GM18520 (cell line): ENCODE measurements around the gene TRIO.

Experiments used
- ATAC-seq: cut with Tn5 transposase; IDR thresholded peaks from one replicate; pipeline ENCODE4 v1.9.1; 2021; ENCODE audit not compliant: unreplicated experiment

TRIO gene

GRCh38 chr5:14492331-14492964 is 349.3 kb downstream of the TRIO start:
- no peak for ATAC-seq

DNA sequence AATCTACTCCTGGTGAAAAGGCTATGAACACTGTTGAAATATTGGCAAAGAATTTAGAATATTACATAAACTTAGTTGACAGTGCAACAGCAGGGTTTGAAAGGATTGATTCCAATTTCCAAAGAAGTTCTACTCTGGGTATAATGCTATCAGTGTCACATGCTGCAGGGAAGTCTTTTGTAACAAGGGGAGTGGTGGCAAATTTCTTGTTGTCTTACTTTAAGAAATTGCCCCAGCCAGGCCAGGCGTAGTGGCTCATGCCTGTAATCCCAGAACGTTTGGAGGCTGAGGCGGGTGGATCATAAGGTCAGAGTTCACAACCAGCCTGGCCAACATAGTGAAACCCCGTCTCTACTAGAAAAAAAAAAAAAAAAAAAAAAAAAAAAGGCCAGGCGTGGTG is 352.2 kb downstream of the TRIO start:
- no peak for ATAC-seq

DNA sequence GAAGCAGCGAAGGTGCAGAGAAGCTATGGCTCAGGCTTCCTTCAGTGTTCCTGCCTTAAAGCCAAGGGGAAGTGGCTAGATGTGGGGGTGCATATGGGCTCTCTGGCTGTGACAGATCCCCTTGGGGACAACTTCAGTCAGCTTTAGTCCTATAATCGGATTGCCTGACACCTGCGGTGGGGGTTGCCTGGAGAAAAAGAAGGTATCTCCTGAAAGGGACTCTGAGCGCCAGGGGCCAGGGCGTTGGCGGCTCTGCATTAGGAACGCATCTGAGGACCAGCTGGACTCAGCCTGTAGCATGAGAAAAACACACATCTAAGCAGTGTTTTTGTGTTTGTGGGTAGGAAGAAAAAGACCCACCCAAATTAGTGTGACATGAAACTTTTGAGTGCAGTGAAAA is 354.2 kb downstream of the TRIO start:
- ATAC-seq: no peak

DNA sequence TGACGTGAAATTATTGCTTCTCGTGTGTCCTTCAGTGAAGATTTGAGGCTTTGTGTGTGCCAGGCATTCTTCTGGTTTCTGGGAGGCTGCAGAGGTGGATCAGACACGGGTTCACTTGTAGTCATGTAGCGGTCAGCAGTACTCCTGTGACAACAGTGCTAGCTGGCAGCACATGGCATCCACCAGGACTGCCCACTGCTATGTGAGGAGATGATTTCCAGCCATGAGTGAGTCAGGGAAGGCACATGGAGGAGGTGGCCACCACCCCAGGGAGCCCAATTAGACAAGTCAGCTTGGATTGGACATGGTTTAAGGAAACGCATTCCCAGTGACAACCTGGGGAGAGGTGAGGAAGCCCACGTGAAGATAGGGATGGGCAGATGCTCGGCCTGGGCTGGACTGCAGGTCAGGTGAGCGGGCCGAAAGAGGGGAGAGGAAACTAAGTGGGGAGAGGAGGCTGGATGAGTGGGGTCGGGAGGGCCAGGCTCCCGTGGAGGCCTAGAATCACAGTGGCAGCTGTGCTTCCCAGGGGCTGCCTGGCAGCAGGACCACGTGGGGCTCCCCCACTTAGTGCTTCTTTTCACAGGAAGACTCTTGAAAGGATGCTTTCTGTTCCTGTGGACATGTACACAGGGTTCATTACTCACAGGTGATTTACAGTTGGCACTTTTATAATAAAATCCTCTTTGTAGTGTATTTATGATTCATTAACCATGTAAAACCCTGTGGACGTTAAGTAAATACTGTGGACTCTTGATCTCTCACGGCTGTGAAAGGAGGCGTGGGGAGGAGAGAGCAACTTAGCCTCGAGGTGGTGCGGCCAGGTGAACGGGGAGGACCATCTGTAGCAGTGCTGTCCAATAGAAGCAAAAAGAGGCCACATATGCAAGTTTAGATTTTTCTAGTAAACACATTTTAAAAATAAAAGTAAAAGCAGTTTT is 358.5 kb downstream of the TRIO start:
- ATAC-seq: no peak

DNA sequence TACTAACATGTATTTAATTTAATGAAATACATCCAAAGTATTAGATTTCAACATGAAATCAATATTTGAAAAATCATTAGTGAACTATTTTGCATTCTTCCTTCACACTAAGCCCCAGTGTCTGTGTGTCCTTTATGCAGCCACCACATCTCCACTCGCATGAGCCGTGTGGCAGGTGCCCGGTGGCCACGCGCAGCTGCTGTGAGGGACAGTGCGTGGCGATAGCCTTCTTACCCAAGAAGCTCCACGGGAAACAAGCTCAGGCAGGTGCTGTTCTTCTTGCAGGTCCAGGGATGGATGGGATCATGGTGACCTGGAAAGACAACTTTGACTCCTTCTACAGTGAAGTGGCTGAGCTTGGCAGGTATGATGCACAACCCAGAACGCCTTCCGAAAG is 359.1 kb downstream of the TRIO start:
- no peak for ATAC-seq

DNA sequence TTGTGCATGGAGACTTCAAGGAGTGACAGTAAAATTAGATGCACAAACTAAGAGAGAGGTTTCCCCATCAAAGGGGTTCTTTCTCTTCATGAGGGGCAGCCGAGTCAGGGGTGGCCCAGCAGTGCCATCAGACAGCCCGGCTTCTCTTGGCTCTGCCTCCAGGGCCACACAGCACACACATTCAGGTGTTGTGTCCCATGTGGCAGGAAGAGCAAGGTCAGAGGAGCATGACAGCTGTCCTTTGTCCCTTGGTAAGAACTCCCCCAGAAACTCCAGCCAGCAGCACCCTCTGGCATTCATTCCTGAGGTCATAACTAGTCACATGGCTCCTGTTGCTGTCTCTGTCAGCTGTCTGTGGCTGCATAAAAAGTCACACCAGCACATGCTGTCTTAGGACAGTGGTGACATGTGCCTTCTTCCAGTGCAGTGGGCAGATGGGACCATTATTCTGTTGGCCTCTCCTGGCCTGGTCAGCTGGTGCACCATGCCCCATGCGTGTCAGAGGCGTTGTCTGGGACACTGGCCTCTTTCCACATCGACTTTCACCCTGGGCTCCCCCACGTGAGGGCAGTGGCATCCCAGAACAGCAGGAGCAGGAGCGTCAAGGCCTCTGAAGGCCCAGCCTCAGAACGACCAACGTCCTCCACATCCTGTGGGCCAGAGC is 360.0 kb downstream of the TRIO start:
- ATAC-seq: no peak

DNA sequence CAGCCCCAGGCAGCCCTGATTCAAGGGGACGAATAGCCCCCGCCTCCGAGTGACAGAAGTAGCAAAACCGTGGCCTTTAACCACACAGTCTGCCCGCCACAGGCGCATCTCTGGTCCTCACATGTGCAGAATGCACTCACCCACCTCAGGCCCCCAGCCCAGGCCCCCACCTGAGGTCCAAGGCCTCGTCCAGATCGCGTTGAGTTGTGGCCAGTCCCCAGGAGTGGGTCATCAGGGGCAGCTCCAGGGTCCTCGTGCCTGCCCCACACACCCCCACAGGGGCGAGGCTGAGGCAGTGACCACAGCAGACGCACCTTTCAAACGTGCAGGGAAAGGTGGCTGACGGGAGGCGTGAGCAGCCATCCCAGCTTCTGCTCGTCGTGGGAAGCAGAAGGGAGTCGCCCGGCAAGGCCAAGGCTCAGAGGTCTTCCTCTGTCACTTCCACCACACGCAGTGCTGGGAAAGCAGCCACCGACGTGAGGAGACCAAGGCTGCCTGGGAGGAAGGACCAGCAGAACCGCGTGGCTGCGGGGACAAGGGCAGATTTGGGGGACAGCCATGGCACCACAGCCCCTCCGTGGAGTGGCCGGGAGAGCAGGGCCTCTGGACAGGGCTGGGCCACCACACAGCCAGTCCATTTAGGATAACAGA is 360.7 kb downstream of the TRIO start:
- no peak for ATAC-seq

GRCh38 chr5:14504332-14504727 is 361.2 kb downstream of the TRIO start:
- ATAC-seq: no peak

DNA sequence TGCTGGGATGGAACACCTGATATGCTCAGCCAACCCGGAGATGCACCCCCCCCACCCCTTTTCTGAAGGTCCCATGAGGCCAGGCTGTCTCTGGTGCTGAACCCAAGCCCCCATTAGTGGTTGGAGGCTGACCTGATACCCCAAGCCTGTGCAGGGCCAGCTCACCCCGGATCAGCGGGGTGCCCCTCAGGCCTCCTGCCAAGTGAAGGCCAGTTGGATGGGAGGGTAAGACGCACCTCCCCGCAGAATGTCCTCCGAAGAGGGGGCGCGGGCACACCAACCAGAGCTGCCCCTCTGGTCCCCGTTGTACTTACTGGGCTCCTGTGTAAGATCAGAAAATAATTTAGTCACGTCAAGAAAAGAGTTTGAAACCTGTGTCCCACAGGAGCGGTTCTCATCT is 361.7 kb downstream of the TRIO start:
- ATAC-seq: no peak

DNA sequence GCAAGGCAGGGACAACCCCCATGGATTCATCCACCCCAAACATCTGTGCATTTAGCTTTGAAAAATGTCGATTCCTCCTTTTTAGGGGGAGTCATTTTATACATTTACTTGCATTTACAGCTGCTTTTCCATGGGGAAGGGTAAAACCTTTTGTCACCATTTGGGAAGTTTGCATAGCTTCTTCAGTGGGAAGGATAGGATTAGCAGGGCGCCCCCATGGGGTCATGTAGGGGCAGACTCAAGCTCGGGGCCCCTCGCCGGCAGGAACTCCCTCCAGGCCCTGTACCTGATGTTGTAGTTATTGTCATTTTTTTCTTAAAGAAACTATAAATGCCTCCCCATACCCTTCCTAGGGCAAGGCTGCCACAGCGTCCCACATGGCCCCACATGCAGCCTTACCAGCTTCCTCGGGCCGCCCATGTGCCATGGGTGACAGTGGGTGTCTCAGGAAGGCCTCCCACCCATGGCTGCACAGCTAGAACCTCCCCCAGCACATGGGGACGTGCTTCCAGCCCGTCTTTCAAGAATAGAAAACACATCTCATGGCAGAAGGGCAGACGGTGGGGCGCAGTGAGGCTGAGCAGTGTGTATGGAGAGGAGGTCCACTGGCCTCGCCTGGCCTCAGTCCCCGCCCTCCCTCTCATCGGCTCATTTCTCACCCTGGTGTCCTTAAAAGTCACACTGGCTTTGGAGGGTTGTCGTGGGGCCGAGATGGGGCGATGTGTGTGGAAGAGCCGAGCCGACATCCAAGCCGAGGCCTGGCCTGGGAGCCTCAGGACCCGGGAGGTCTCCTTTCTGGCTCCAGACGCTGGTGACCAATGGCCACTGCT is 362.4 kb downstream of the TRIO start:
- ATAC-seq: no peak

GRCh38 chr5:14506140-14506538 is 363.0 kb downstream of the TRIO start:
- no peak for ATAC-seq

DNA sequence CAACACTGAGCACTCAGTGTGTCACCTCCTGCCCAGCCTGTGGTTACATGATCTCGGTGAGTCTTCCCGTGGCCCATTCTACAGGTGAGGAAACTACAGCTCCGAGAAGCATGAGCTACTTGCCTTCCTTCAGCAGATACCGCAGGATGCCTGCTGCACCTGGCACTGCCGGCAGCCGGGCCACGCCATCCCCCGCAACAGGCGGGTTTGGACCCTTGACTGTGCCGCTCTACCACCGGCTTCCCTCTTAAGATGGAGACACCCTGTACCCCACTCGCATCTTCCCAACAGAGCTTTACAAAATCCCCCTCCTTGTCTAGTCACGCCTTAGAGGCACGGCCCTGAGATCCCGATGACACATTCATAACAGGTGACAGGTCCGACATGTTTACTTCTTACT is 363.5 kb downstream of the TRIO start:
- no peak for ATAC-seq

DNA sequence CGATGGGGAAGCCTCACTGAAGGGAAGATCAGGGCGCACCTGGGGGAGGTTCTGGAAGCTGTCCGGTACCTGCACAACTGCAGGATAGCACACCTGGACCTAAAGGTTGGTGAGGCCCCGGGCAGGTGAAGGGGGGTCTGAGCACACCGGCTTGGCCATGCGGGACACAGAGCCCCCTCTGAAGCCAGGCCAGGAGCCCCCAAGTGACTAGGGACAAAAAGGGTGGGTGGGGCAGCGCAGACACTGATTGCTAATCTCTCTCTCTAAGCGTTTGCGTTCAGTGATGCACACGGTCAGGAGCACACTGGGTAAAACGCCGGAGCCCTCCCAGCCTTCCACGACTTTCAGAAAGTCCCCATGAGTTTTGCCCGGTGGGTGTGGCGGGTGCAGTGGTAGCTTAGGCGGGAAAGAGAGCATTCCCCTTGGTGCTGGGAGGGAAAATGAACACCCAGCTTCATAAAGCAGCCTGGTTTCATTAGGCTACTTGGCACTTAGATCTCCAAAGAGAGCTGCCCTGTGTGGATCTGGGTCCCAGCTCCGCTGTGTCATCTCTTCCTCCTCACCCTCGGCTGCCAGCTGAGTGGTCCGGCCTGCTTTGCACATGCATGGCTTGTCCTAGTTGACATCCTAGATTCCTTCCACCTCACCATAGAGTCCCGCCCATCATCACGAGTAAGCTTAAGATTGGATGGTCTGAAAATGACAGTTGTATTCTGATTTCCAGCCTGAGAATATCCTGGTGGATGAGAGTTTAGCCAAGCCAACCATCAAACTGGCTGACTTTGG is 364.2 kb downstream of the TRIO start:
- ATAC-seq: no peak

DNA sequence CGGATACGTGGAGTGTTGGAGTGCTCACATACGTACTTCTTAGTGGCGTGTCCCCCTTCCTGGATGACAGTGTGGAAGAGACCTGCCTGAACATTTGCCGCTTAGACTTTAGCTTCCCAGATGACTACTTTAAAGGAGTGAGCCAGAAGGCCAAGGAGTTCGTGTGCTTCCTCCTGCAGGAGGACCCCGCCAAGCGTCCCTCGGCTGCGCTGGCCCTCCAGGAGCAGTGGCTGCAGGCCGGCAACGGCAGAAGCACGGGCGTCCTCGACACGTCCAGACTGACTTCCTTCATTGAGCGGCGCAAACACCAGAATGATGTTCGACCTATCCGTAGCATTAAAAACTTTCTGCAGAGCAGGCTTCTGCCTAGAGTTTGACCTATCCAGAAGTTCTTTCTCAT is 364.9 kb downstream of the TRIO start:
- ATAC-seq: no peak

- ATAC-seq: no peak
These were observed 366.4 kb downstream of the TRIO start for GRCh38 chr5:14509556-14509955.

DNA sequence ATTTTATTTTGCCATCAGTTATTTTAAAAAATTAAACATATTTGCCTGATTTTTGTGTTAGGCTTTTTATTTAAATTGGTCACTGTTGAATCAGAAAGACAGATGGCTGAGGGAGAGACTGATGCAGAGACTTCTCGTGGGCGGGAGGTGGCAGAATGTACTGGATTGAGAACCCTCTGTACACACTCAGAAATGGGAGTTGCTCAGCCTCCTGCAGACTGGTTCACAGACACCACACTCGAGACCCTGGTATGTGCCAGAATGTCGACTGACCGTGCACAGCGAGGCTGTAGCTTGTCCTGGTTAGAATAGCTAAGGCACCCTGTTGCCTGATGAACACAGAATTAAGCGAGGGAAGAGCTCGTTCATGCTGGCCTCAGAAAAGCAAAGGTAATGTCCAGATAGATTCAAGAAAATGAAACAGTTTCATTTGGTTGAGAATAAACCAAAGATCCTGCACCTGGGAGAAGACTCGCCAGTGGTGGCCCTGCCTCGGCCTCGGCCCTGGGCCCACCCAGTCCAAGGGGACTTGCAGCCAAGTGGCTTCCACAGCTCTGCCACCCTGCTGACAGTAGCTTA is 367.1 kb downstream of the TRIO start:
- ATAC-seq: no peak

DNA sequence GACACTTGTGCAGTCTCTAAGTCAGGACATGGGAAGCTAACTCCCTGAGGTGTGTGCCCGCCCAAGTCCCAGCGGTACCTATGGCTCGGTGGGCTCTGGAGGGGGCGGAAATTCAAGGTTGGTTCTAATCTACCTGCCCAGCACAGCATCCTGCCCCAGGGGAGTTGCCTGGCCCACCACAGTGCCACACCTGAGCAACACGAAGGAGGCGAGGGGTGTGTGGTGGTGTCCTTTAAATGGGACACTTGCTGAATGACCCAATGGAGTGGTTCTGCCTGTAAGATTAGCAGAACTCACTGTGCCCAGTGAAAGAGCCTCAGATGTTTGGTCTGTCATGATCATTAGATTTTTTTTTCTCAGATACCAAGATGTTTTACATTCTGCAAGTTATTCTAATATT is 367.7 kb downstream of the TRIO start:
- ATAC-seq: no peak

DNA sequence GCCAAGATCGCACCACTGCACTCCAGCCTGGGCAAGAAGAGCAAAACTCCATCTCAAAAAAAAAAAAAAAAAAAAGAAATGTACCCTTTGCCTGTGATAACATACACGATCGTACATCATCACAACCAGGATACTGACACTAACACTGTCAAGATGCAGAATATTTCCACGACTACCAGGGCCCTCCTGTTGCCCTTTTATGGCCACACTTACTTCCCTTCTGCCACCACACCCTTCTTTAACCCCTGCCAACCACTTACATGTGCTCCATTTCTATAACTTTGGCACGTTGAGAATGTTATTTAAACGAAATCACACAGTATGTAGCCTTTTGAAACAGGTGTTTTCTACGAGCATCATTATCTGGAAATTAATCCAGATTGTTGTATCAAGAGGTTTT is 369.4 kb downstream of the TRIO start:
- no peak for ATAC-seq

DNA sequence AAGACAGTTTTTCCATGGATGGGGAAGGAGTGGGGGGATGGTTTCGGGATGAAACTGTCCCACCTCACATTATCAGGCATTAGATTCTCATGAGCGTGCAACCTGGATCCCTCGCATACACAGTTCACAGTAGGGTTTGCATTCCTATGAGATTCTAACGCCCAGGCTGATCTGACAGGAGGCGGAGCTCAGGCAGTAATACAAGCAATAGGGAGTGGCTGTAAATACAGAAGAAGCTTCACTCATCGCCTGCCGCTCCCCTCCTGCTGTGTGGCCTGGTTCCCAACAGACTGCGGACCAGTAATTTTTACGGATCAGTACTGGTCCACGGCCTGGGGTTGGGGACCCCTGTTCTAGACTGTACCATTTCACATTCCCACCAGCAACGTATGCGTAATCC is 370.1 kb downstream of the TRIO start:
- ATAC-seq: no peak

- no peak for ATAC-seq
These were observed 373.8 kb downstream of the TRIO start for GRCh38 chr5:14516901-14517300.
